PC-3 (cell line): Measurements from ENCODE around the gene DPF1. TPM values are rescaled to one million over a fixed set of nuclear protein-coding genes. Genes with fewer than 3 reads are reported as not detected.

Source experiments
- ATAC-seq: fragments of 200-7000 bp; cut with Tn5 transposase; 2 replicates; pipeline ENCODE4 v1.9.1; 2020; ENCODE audit warnings: mild to moderate bottlenecking, moderate library complexity
- BruUV-seq: library from RNA; stranded (reverse); fragments of 400-500 nt; replicated peaks from 2 replicates; lab custom pipeline; 2021; lab: Mats Ljungman, UMichigan
- CTCF ChIA-PET: fragments of 300-600 bp; sonication (Branson Sonifier 250); formaldehyde crosslinking; loops from one replicate; lab custom pipeline; 2022; ENCODE audit warnings: antibody characterized with exemption; lab: Charles Lee
- POLR2A ChIA-PET: fragments of 300-600 bp; sonication (Branson Sonifier 250); formaldehyde crosslinking; loops from one replicate; lab custom pipeline; 2022; ENCODE audit warnings: antibody characterized with exemption; ENCODE audit not compliant: unreplicated experiment; lab: Charles Lee
- DNase-seq: peaks from one replicate; pipeline ENCODE4 v3.0.0-alpha.2; 2015
- H2AFZ ChIP-seq: fragments of 300-600 bp; sonication (generic); 2 replicates; pipeline ENCODE4 v1.6.0; 2016; ENCODE audit warnings: antibody characterized with exemption, low read length
- H3F3A ChIP-seq: fragments of 300-600 bp; sonication (generic); one replicate; pipeline ENCODE4 v1.6.0; 2017; ENCODE audit warnings: antibody characterized with exemption, low read length, control low read depth, mild to moderate bottlenecking; ENCODE audit not compliant: unreplicated experiment
- H3K27ac ChIP-seq: fragments of 300-600 bp; sonication (generic); 2 replicates; pipeline ENCODE4 v1.5.1; 2016; ENCODE audit warnings: mild to moderate bottlenecking, low read length
- H3K27me3 ChIP-seq: fragments of 300-600 bp; sonication (generic); 2 replicates; pipeline ENCODE4 v1.6.1; 2016; ENCODE audit warnings: low read length, mixed read lengths
- H3K36me3 ChIP-seq: fragments of 300-600 bp; sonication (generic); 2 replicates; pipeline ENCODE4 v1.6.1; 2016; ENCODE audit warnings: low read depth, mixed run types, low read length, mixed read lengths
- H3K4me1 ChIP-seq: fragments of 300-600 bp; sonication (generic); 2 replicates; pipeline ENCODE4 v1.5.1; 2016; ENCODE audit warnings: low read length; ENCODE audit not compliant: insufficient read depth
- H3K4me2 ChIP-seq: fragments of 300-600 bp; sonication (generic); 2 replicates; pipeline ENCODE4 v1.6.0; 2016; ENCODE audit warnings: low read length
- H3K4me3 ChIP-seq: fragments of 300-600 bp; sonication (generic); 2 replicates; pipeline ENCODE4 v1.5.1; 2016; ENCODE audit warnings: mild to moderate bottlenecking, low read length, mixed read lengths
- H3K79me2 ChIP-seq: fragments of 300-600 bp; sonication (generic); 2 replicates; pipeline ENCODE4 v1.6.1; 2017; ENCODE audit warnings: low read length, mixed read lengths
- H3K9ac ChIP-seq: fragments of 300-600 bp; sonication (generic); 2 replicates; pipeline ENCODE4 v1.6.0; 2016; ENCODE audit warnings: mild to moderate bottlenecking, low read length
- H3K9me2 ChIP-seq: fragments of 300-600 bp; sonication (generic); replicated peaks from 2 replicates; pipeline ENCODE4 v1.6.1; 2016; ENCODE audit warnings: mixed run types, low read length, mixed read lengths
- H3K9me3 ChIP-seq: fragments of 300-600 bp; sonication (generic); 2 replicates; pipeline ENCODE4 v1.6.1; 2016; ENCODE audit warnings: low read length, mixed read lengths
- H4K20me1 ChIP-seq: fragments of 300-600 bp; sonication (generic); 2 replicates; pipeline ENCODE4 v1.6.1; 2016; ENCODE audit warnings: low read length, mixed read lengths
- CTCF ChIP-seq: fragments of 300-600 bp; sonication (generic); conservative IDR thresholded peaks from 2 replicates; pipeline ENCODE4 v1.5.1; 2017; ENCODE audit warnings: antibody characterized with exemption, low read depth, mild to moderate bottlenecking, low read length
- EZH2 ChIP-seq: fragments of 300-600 bp; sonication (generic); IDR thresholded peaks from one replicate; pipeline ENCODE4 v1.6.1; 2017; ENCODE audit warnings: antibody characterized with exemption, mild to moderate bottlenecking, low read length; ENCODE audit not compliant: unreplicated experiment
- EZH2phosphoT487 ChIP-seq: fragments of 300-600 bp; sonication (generic); IDR thresholded peaks from 2 replicates; pipeline ENCODE4 v1.6.1; 2018; ENCODE audit warnings: mild to moderate bottlenecking, antibody characterized with exemption, low read length, borderline replicate concordance
- intact Hi-C: fragments of 100-400 bp; cut with micrococcal nuclease; formaldehyde crosslinking; loops from 2 replicates; pipeline ENCODE4 v1.9.0; 2023
- total RNA-seq: library from RNA; depleted of rRNA; stranded (reverse); fragments of >200 nt; gene quantifications from 2 replicates; pipeline ENCODE4 v1.2.3, GENCODE V29; 2014

The DPF1 gene
- total RNA-seq, 1 experiment from 2014 or later = 8.1 TPM

GRCh38 chr19:38228491-38229439, 4.7 kb upstream of the DPF1 start:
- no TSS peak for BruUV-seq
- DNase-seq = no peak
- H3K9me3 ChIP-seq = no peaks in the 10 kb centered on the region
- intact Hi-C loops = no loop called here
- no peaks in the 10 kb centered on the region for H3K9me2 ChIP-seq
- no peak for ATAC-seq
- H3K4me2 ChIP-seq = peak overlapping the region; percentile 85
- H4K20me1 ChIP-seq = no peaks in the 10 kb centered on the region
- H3K36me3 ChIP-seq = no peaks in the 10 kb centered on the region
- H3K4me3 ChIP-seq = peak overlapping the region; percentile 60
- no peaks in the 10 kb centered on the region for H3F3A ChIP-seq
- ChIA-PET POLR2A (no interaction called here), CTCF (no interaction called here)
- TF ChIP-seq CTCF = no peak
- no peak for TF ChIP-seq EZH2phosphoT487
- TF ChIP-seq EZH2 = no peak
- H3K79me2 ChIP-seq = no peaks in the 10 kb centered on the region
- H3K27me3 ChIP-seq = 0 out of 2 replicates have a peak, but pooled peaks cover 2% of the 10 kb centered on the region
- no peaks in the 10 kb centered on the region for H3K4me1 ChIP-seq
- H3K9ac ChIP-seq = no peak overlapping the region
- H3K27ac ChIP-seq = no peak overlapping the region
- peak overlapping the region; percentile 68; the same call in 1 of the 2 replicates for H2AFZ ChIP-seq

- CTCF ChIA-PET = no interaction called here
- no TSS peak for BruUV-seq
- no peaks in the 10 kb centered on the region for H4K20me1 ChIP-seq
- H3K4me2 ChIP-seq = no peak overlapping the region
- H3K79me2 ChIP-seq = no peaks in the 10 kb centered on the region; the same call in 1 of the 2 replicates
- H3K9me3 ChIP-seq = no peaks in the 10 kb centered on the region
- POLR2A ChIA-PET = no interaction called here
- no peaks in the 10 kb centered on the region for H3F3A ChIP-seq
- intact Hi-C loops = no loop called here
- TF ChIP-seq CTCF (no peak), EZH2 (no peak), EZH2phosphoT487 (no peak)
- no peaks in the 10 kb centered on the region for H3K9me2 ChIP-seq
- ATAC-seq (no peak), DNase-seq (no peak)
- no peaks in the 10 kb centered on the region for H3K4me1 ChIP-seq
- H3K36me3 ChIP-seq = no peaks in the 10 kb centered on the region
- no peak overlapping the region for H3K9ac ChIP-seq
- H3K27ac ChIP-seq = no peak overlapping the region
- H2AFZ ChIP-seq = no peak overlapping the region
- 0 out of 2 replicates have a peak, but pooled peaks cover 2% of the 10 kb centered on the region for H3K27me3 ChIP-seq
- H3K4me3 ChIP-seq = no peak overlapping the region
Measured at GRCh38 chr19:38228005-38228377, 4.0 kb upstream of the DPF1 start.
